K562 (cell line): ENCODE results near the gene NXT1. TPM values are rescaled to one million over a fixed set of nuclear protein-coding genes. Genes with fewer than 3 reads are reported as not detected.

Experiments
- ATAC-seq: fragments of 200-7000 bp; cut with Tn5 transposase; 3 replicates; pipeline ENCODE4 v1.9.1; 2020; ENCODE audit warnings: moderate library complexity
- BruUV-seq: library from RNA; stranded (reverse); fragments of 400-500 nt; replicated peaks from 2 replicates; lab custom pipeline; 2021; lab: Mats Ljungman, UMichigan
- CTCF ChIA-PET: fragments of 300-600 bp; formaldehyde crosslinking; extraction: SDS; loops from one replicate; lab custom pipeline; 2021; ENCODE audit warnings: low intra/inter-chr PET ratio; lab: Yijun Ruan, JAX
- POLR2A ChIA-PET: fragments of 300-600, 350-650 bp; sonication (Branson Sonifier 250); formaldehyde crosslinking; extraction: SDS; loops from one replicate; lab custom pipeline; 2021; ENCODE audit warnings: antibody characterized with exemption, inconsistent platforms; lab: Yijun Ruan, JAX
- DNase-seq, 4 experiments: peaks; one replicate each; pipeline versions ENCODE4 v3.0.0 to v3.0.0-alpha.2; 2011 to 2018; ENCODE audit warnings: low spot score in 3 of 4, mixed read lengths in 3 of 4; ENCODE audit errors: extremely low read depth in 1 of 4
- FAIRE-seq: peaks from 2 replicates; lab custom pipeline; 2011; peaks lifted over from hg19 to GRCh38; lab: Jason Lieb, UNC
- H2AFZ ChIP-seq: 2 replicates; pipeline ENCODE4 v1.6.0; 2011; ENCODE audit warnings: low read depth, low read length, control low read depth, inconsistent platforms
- H3K27ac ChIP-seq: fragments of 200-600 bp; 3 replicates; pipeline ENCODE4 v1.8.0; 2011; ENCODE audit warnings: low read depth, mild to moderate bottlenecking, control low read depth, inconsistent platforms, low read length, moderate library complexity, mixed read lengths; ENCODE audit errors: extremely low read depth
- H3K27me3 ChIP-seq, 2 experiments: fragments of 300-600 bp in 1 of 2; 2 replicates in 1 of 2; 3 replicates in 1 of 2; pipeline versions ENCODE4 v1.6.0 to v1.8.0; 2011; ENCODE audit warnings: inconsistent platforms in 2 of 2, low read length in 2 of 2, mild to moderate bottlenecking in 1 of 2, mixed read lengths in 1 of 2, moderate library complexity in 1 of 2; ENCODE audit not compliant: control insufficient read depth in 2 of 2, insufficient read depth in 2 of 2
- H3K36me3 ChIP-seq: fragments of 300-600 bp; 3 replicates; pipeline ENCODE4 v1.8.0; 2011; ENCODE audit warnings: mild to moderate bottlenecking, low read length, inconsistent platforms; ENCODE audit not compliant: control insufficient read depth, insufficient read depth
- H3K4me1 ChIP-seq, 2 experiments: fragments of 200-600 bp in 1 of 2; replicated peaks in 1 of 2; 2 replicates in 1 of 2; 3 replicates in 1 of 2; pipeline versions ENCODE4 v1.5.1 to v1.8.0; 2011; ENCODE audit warnings: inconsistent platforms in 2 of 2, low read length in 2 of 2, mild to moderate bottlenecking in 1 of 2, mixed read lengths in 1 of 2, moderate library complexity in 1 of 2; ENCODE audit not compliant: control insufficient read depth in 2 of 2, insufficient read depth in 2 of 2
- H3K4me2 ChIP-seq: 2 replicates; pipeline ENCODE4 v1.6.1; 2011; ENCODE audit warnings: low read length, control low read depth, inconsistent platforms, mixed read lengths; ENCODE audit not compliant: insufficient read depth
- H3K4me3 ChIP-seq: fragments of 200-600 bp; sonication (generic), shearing (Covaris generic); 2 replicates; pipeline ENCODE4 v1.5.1; 2016; ENCODE audit warnings: control low read depth, inconsistent platforms
- H3K79me2 ChIP-seq: fragments of 200-600 bp; 3 replicates; pipeline ENCODE4 v1.8.0; 2011; ENCODE audit warnings: low read length, inconsistent platforms; ENCODE audit not compliant: control insufficient read depth, insufficient read depth
- H3K9ac ChIP-seq, 2 experiments: 2 replicates each; pipeline versions ENCODE4 v1.6.0 to v1.6.1; 2011; ENCODE audit warnings: low read depth in 2 of 2, low read length in 2 of 2, control low read depth in 1 of 2, inconsistent platforms in 1 of 2, mild to moderate bottlenecking in 1 of 2, mixed read lengths in 1 of 2; ENCODE audit not compliant: insufficient read depth in 1 of 2
- H3K9me1 ChIP-seq: one replicate; pipeline ENCODE4 v1.6.0; 2011; ENCODE audit warnings: inconsistent platforms, mild to moderate bottlenecking, low read length, moderate library complexity; ENCODE audit not compliant: control insufficient read depth, insufficient read depth
- H3K9me3 ChIP-seq: replicated peaks from 2 replicates; pipeline ENCODE4 v1.5.1; 2011; ENCODE audit warnings: low read depth, low read length, inconsistent platforms; ENCODE audit not compliant: control insufficient read depth, insufficient read depth
- H4K20me1 ChIP-seq: replicated peaks from 2 replicates; pipeline ENCODE4 v1.6.1; 2011; ENCODE audit warnings: low read length, inconsistent platforms, mixed read lengths; ENCODE audit not compliant: control insufficient read depth, insufficient read depth
- ARID3B ChIP-seq: fragments of 250-450 bp; sonication (Bioruptor Pico); IDR thresholded peaks from 2 replicates; pipeline ENCODE4 v1.4.0; 2020; ENCODE audit warnings: borderline replicate concordance
- E2F4 ChIP-seq: sonication (generic); formaldehyde crosslinking; IDR thresholded peaks from 2 replicates; pipeline ENCODE4 v1.8.0; 2022; ENCODE audit warnings: mild to moderate bottlenecking, low read depth, missing genetic modification reagents
- FOXK2 ChIP-seq, 2 experiments: fragments of 450-650 bp; IDR thresholded peaks in 1 of 2; conservative IDR thresholded peaks in 1 of 2; 2 replicates each; pipeline ENCODE4 v1.6.1; 2016; ENCODE audit warnings: low read depth in 2 of 2, mild to moderate bottlenecking in 1 of 2
- HNRNPH1 ChIP-seq: fragments of 200-400 bp; formaldehyde crosslinking; optimal IDR thresholded peaks from 2 replicates; pipeline ENCODE3; 2017; ENCODE audit warnings: low read depth, mild to moderate bottlenecking, low read length, moderate library complexity
- JUND ChIP-seq, 2 experiments: IDR thresholded peaks; 2 replicates in 1 of 2; 3 replicates in 1 of 2; pipeline ENCODE4 v1.6.1; 2011; ENCODE audit warnings: borderline replicate concordance in 2 of 2, low read depth in 2 of 2, low read length in 2 of 2, improper control_type of control experiment in 1 of 2, missing biosample characterization in 1 of 2, missing genetic modification characterization in 1 of 2, missing genetic modification reagents in 1 of 2
- LEF1 ChIP-seq: fragments of 450-650 bp; IDR thresholded peaks from 2 replicates; pipeline ENCODE4 v1.6.1; 2016; ENCODE audit warnings: mild to moderate bottlenecking
- MECOM ChIP-seq: fragments of 250-450 bp; sonication (Bioruptor Pico); IDR thresholded peaks from 2 replicates; pipeline ENCODE4 v1.8.0; 2022; ENCODE audit warnings: inconsistent platforms
- MEF2A ChIP-seq: IDR thresholded peaks from 2 replicates; pipeline ENCODE4 v1.6.1; 2011; ENCODE audit warnings: low read depth, mild to moderate bottlenecking, low read length, moderate library complexity; ENCODE audit not compliant: control insufficient read depth
- NBN ChIP-seq: fragments of 450-650 bp; IDR thresholded peaks from 2 replicates; pipeline ENCODE4 v1.6.1; 2016; ENCODE audit warnings: low read depth, mild to moderate bottlenecking
- NFATC3 ChIP-seq: fragments of 450-650 bp; IDR thresholded peaks from 2 replicates; pipeline ENCODE4 v1.6.1; 2017; ENCODE audit warnings: mild to moderate bottlenecking
- OTX1 ChIP-seq: fragments of 450-650 bp; formaldehyde crosslinking; IDR thresholded peaks from 2 replicates; pipeline ENCODE4 v1.4.0; 2022; ENCODE audit warnings: mild to moderate bottlenecking
- SMAD3 ChIP-seq: fragments of 450-650 bp; formaldehyde crosslinking; conservative IDR thresholded peaks from 2 replicates; pipeline ENCODE4 v1.4.0; 2020; ENCODE audit warnings: mild to moderate bottlenecking
- STAT5B ChIP-seq: fragments of 250-450 bp; sonication (Bioruptor Pico); IDR thresholded peaks from 2 replicates; pipeline ENCODE4 v1.8.0; 2021; ENCODE audit warnings: mild to moderate bottlenecking, inconsistent platforms
- ZNF57 ChIP-seq: fragments of 450-650 bp; formaldehyde crosslinking; IDR thresholded peaks from 2 replicates; pipeline ENCODE4 v1.4.0; 2020; ENCODE audit warnings: mild to moderate bottlenecking, moderate library complexity
- WGBS: fragments of 100-300 bp; shearing (Covaris generic); methylation state at CpG from one replicate; pipeline ENCODE4 v1.1.6; 2016; ENCODE audit warnings: low coverage, mixed read lengths; ENCODE audit not compliant: insufficient coverage; ENCODE audit errors: missing lambda C conversion rate; 5-methylcytosine and 5-hydroxymethylcytosine counted together
- in situ Hi-C: fragments of 300-500 bp; cut with MboI; formaldehyde crosslinking; loops from 4 replicates; pipeline ENCODE4 v1.15.0; 2018; ENCODE audit warnings: inconsistent platforms, mixed read lengths
- intact Hi-C: fragments of 100-400 bp; cut with micrococcal nuclease; formaldehyde crosslinking; loops from 2 replicates; pipeline ENCODE4 v1.14.2; 2022
- polyA plus RNA-seq, 8 experiments: library from polyadenylated mRNA; depleted of rRNA in 4 of 8; stranded (reverse) in 5 of 8; unstranded in 3 of 8; fragments of >200 nt; fragmentation: Nextera tagmentation in 2 of 8; fragmentation: Illumina TruSeq in 1 of 8; extraction: Ambion mirVana in 2 of 8; extraction: Trizol in 1 of 8; gene quantifications; 2 replicates each; pipeline versions ENCODE4 v1.2.1 to v1.2.3, GENCODE V29; 2011 to 2014; ENCODE audit warnings: inconsistent platforms in 1 of 8, missing spikeins in 1 of 8
- total RNA-seq, 7 experiments: library from RNA; depleted of rRNA in 6 of 7; stranded (reverse); fragments of >200 nt in 6 of 7; fragmentation: Illumina TruSeq in 2 of 7; extraction: Trizol in 2 of 7; gene quantifications; 2 replicates each; pipeline versions ENCODE4 v1.2.1 to v1.2.3, GENCODE V29; 2011 to 2021; ENCODE audit warnings: low replicate concordance in 1 of 7

Gene NXT1
- total and polyA plus RNA-seq, 9 of the 15 experiments (the other 6 are each of a cell fraction or from before 2014, with no cell fraction given): 7.7 to 50.9 (median 35.6) TPM

GRCh38 chr20:23401051-23401450, 50.5 kb downstream of the NXT1 start:
- no peak overlapping the region for H3K4me3 ChIP-seq
- no peak overlapping the region for H3K27ac ChIP-seq
- intact Hi-C loops: no loop called here
- H3K27me3 ChIP-seq: no peaks in the 10 kb centered on the region
- TF ChIP-seq MECOM (no peak), JUND (IDR thresholded peaks at IDR 0.05; ENCODE audit: borderline replicate concordance, low read depth, low read length) (no peak), JUND (tag; IDR thresholded peaks at IDR 0.05; ENCODE audit: borderline replicate concordance, low read depth, low read length) (no peak), OTX1 (CRISPR knock-in tag) (no peak), E2F4 (CRISPR knock-in tag) (no peak), ZNF57 (CRISPR knock-in tag) (no peak), MEF2A (no peak), ARID3B (no peak), STAT5B (CRISPR knock-in tag) (no peak), HNRNPH1 (no peak), FOXK2 (conservative IDR thresholded peaks at IDR 0.05 in 1 of 2, IDR thresholded peaks at IDR 0.05 in 1 of 2; ENCODE audit: low read depth in 2 of 2) (no peak), SMAD3 (CRISPR knock-in tag) (no peak), NBN (no peak), NFATC3 (no peak), LEF1 (no peak)
- H3K9me3 ChIP-seq: no peaks in the 10 kb centered on the region
- no TSS peak for BruUV-seq
- no peaks in the 10 kb centered on the region for H3K4me1 ChIP-seq
- CTCF ChIA-PET: no interaction called here
- FAIRE-seq (no peak), DNase-seq (no peak), ATAC-seq (no peak)
- peaks cover 38% of the 10 kb centered on the region; the same call in 2 of the 3 replicates for H3K36me3 ChIP-seq
- no peak overlapping the region for H2AFZ ChIP-seq
- no peak overlapping the region for H3K9ac ChIP-seq
- H3K79me2 ChIP-seq: peaks cover 35% of the 10 kb centered on the region
- POLR2A ChIA-PET: interaction anchor here (0.6 to 1.2 kb wide), 2 partner anchors 8 to 169 kb away, joined by 3 read pairs; no protein-coding TSS in a partner anchor
- H3K9me1 ChIP-seq: no peaks in the 10 kb centered on the region
- no peaks in the 10 kb centered on the region for H4K20me1 ChIP-seq
- H3K4me2 ChIP-seq: no peak overlapping the region
- in situ Hi-C loops: no loop called here
- WGBS: 89% methylated on average over 5 of the region's 5 CpGs
